T follicular helper cell (primary cell): ENCODE results near the gene CDK5RAP2.

Experiments
- DNase-seq: peaks from one replicate; pipeline ENCODE4 v3.0.0-alpha.2; 2020; ENCODE audit warnings: low read depth

The CDK5RAP2 gene

DNA sequence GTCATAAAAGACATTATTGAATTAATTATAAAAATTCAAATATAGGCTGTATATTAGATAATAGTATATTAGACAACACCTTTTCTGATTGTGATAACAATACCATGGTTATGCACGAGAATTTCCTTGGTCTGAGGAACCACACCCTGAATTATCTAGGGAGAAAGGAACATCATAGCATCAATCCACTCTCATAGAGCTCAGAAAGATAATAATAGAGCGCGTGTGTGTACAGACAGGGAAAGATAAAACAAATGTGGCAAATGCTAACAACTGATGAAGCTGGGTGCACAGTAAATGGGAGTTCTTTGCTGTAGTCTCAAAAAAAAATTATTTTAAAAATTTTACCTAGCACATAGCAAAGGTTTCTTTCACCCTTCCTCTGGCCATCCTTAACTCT lies 143.5 kb downstream of the CDK5RAP2 start:
- no peak for DNase-seq

- no peak for DNase-seq
Measured at GRCh38 chr9:120435091-120435490, 144.9 kb downstream of the CDK5RAP2 start.

- DNase-seq: no peak
Measured at GRCh38 chr9:120434532-120434931, 145.4 kb downstream of the CDK5RAP2 start.

DNA sequence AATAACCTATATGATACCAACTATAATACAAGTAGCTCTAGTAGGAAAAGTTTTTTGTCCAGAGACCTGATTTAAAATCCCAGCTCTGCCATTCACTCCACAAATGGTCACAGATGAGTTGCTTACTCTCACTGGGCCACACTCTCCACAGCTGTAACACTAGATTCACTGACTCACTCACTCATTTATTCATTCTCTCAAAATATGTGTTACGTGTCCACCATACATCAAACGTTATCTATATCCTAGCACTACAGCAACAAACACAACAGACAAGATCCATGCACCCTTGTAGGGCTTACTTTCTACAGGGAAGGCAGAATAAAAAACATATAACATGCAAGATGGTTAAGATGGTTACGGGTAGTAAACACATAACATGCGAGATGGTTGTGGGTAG lies 146.3 kb downstream of the CDK5RAP2 start:
- no peak for DNase-seq

DNA sequence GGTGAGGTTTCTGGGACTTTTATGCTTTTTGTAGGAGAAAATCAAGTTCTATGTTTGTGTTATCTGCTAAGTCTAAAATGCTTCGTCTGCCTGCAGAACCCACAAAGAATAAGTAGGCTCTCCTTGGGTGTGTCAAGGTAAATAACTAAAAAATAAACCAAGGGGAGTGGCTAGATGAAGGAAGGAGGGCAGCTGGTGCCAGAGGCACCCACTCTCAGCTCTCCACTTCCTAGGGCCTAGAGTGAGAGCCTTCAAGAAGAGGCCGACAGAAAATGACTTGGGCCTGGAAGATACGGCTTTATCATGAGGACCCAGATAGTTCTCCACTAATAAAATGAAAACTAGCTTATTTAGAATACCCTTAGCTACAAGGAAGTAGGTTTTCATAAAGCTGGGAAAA lies 147.4 kb downstream of the CDK5RAP2 start:
- no peak for DNase-seq

GRCh38 chr9:120431268-120431667 lies 148.7 kb downstream of the CDK5RAP2 start:
- no peak for DNase-seq

DNA sequence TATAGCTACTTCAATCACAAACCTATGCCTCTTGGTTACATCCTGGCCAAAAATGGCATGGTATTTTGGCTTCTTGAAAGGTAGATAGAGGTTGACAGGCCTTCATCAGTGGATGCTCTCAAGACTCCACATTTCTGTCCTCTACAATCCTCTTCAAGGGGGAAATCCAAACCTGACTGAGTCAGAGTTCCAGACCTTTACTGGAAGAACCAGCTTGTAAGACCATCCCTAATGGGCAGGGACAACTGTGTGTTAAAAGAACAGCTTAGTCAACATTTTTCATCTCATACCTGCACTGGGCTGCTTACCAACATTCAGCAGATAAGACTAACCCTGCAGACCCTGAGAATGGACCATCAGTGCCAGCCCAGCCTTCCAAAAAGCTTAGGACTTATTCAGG lies 155.7 kb downstream of the CDK5RAP2 start:
- no peak for DNase-seq

DNA sequence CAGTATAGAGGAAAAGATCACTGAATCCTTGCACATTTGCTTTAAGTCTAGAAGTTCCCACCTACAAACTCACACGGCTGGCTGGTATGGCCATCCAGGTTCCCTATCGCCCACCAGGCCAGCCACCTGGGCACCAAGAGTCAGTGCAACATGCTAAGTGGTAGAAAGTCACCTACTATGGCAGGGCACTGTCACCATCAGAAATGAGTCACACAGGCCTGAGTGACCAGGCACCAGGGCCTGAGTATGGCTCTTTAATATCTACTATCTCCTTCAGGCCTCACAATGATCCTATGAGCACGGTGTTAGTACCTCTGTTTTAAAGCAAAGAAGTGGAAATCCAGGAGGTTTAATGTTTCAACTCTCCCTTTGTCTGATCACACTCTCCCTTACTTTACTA lies 156.2 kb downstream of the CDK5RAP2 start:
- no peak for DNase-seq

- DNase-seq: no peak
Measured at GRCh38 chr9:120421977-120422376, 158.0 kb downstream of the CDK5RAP2 start.

GRCh38 chr9:120418315-120418714 lies 161.7 kb downstream of the CDK5RAP2 start:
- DNase-seq: no peak

DNA sequence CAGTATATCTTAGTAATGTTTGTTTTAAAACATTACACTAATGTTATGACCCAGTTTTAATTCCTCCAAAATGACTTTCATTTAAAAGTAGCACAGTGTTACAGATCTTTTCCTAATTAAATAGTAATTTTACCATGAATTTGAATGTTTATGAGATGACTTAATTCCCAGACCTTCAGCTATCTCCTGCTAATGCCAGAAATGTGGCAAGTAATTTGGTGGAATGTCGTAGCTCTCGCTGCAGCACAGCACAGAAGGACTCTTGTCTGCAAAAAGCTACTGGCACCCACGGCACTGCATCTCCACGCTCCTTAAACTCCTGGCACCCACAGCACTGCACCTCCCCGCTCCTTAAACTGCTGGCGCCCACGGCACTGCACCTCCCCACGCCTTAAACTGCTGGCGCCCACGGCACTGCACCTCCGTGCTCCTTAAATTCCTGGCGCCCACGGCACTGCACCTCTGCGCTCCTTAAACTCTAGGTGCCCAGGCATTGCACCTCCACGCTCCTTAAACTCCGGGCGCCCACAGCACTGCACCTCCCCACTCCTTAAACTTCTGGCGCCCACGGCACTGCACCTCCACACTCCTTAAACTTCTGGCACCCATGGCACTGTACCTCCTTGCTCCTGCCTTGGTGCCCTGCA lies 163.1 kb downstream of the CDK5RAP2 start:
- no peak for DNase-seq

- DNase-seq: no peak
Measured at GRCh38 chr9:120413121-120414048, 166.6 kb downstream of the CDK5RAP2 start.

- no peak for DNase-seq
Measured at GRCh38 chr9:120412425-120412951, 167.5 kb downstream of the CDK5RAP2 start.

GRCh38 chr9:120411862-120412424 lies 168.0 kb downstream of the CDK5RAP2 start:
- no peak for DNase-seq

DNA sequence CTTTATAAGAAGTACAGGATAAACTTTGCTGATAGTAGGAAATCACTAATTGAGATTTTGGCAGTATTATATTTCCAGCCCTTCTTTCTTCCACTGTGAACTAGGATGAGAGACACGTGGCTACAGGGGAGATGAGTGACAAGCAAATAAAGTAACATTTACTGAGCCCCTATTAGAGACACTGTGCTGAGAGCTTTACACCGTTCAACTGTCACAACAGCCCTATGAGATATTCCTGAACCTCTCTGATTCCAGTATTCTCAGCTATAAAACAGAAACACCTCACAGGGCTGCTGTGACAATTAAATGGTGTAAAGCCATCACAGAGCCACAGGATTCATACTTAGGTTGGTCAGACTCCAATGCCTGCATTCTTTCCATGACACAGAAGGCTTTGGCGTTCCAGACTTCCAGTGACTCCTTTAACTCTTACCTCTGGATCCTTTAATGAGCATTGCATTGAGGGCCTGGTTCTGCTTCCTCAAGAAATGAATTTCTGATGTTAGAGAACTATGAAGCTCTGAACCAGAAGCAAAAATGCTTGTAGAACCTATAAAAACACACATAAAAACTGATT lies 169.0 kb downstream of the CDK5RAP2 start:
- no peak for DNase-seq

- DNase-seq: no peak
Measured at GRCh38 chr9:120408680-120409258, 171.2 kb downstream of the CDK5RAP2 start.

GRCh38 chr9:120405860-120406259 lies 174.1 kb downstream of the CDK5RAP2 start:
- no peak for DNase-seq

DNA sequence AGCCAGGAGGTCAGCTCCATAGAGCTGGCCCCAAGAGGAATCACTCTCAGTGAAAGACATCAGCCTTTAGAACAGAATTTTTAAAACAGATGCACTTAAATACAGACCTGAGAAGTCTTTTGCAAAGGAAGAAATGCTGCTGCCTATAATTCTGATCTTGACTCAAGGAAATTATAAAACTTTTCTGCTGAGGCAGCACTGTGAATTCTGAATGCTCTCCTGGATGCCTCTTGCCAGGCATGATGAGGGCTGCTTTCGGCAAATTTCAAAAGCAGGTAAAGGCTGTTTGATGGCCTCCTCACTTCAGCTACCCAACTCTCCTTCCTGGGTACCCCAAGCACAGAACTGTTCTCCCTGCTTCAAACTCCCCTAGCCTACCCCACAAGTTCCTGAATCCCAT lies 174.8 kb downstream of the CDK5RAP2 start:
- DNase-seq: no peak

GRCh38 chr9:120403543-120403856 lies 176.5 kb downstream of the CDK5RAP2 start:
- no peak for DNase-seq

- no peak for DNase-seq
Measured at GRCh38 chr9:120402741-120403542, 177.0 kb downstream of the CDK5RAP2 start.

DNA sequence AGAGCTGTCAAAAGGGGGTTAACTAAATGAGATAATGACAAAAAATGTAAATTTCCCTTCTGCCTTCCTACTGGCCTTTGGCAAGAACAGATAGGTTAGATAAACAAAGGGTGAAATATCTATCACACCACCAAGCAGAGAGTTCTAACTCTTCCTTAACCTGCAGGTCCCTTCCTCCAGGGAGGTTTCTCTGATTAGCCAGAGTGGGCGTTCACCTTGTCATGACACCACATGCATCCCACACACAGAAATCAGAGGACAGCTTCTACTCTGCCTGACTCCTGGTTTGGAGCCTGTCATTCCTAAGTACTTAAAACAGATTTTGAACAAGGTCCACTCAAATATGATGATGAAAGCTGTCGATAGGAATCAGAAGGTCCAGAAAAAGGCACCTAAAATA lies 180.0 kb downstream of the CDK5RAP2 start:
- DNase-seq: no peak
